ES-I3 (cell line): Measurements from ENCODE around the gene DIP2C.
"Not testable (repeated sequence)": the region's sequence is repeated elsewhere in the genome, so short reads cannot be mapped to it uniquely, and the experiment has no call there.

ENCODE experiments used
- H3K36me3 ChIP-seq: 2 replicates; pipeline ENCODE4 v1.6.1; 2013; ENCODE audit warnings: mild to moderate bottlenecking, low read length, control low read depth, moderate library complexity; ENCODE audit not compliant: insufficient read depth
- H3K4me1 ChIP-seq: 2 replicates; pipeline ENCODE4 v1.6.1; 2013; ENCODE audit warnings: mild to moderate bottlenecking, control low read depth, low read length; ENCODE audit not compliant: insufficient read depth
- H3K9ac ChIP-seq: 2 replicates; pipeline ENCODE4 v1.6.1; 2013; ENCODE audit warnings: low read depth, mild to moderate bottlenecking, low read length, moderate library complexity
- H3K9me3 ChIP-seq: 2 replicates; pipeline ENCODE4 v1.6.1; 2013; ENCODE audit warnings: mild to moderate bottlenecking, low read length, moderate library complexity; ENCODE audit not compliant: control insufficient read depth, insufficient read depth

The DIP2C gene

GRCh38 chr10:640673-641045 is 48.8 kb downstream of the DIP2C start:
- H3K36me3 ChIP-seq, result no peaks in the 10 kb centered on the region
- H3K9ac ChIP-seq, result no peak overlapping the region
- no peaks in the 10 kb centered on the region for H3K4me1 ChIP-seq
- no peaks in the 10 kb centered on the region for H3K9me3 ChIP-seq

GRCh38 chr10:639751-640672 is 49.5 kb downstream of the DIP2C start:
- H3K9me3 ChIP-seq, result no peaks in the 10 kb centered on the region
- no peak overlapping the region for H3K9ac ChIP-seq
- no peaks in the 10 kb centered on the region for H3K36me3 ChIP-seq
- no peaks in the 10 kb centered on the region for H3K4me1 ChIP-seq

- no peaks in the 10 kb centered on the region for H3K36me3 ChIP-seq
- H3K9me3 ChIP-seq, result no peaks in the 10 kb centered on the region
- no peak overlapping the region for H3K9ac ChIP-seq
- no peaks in the 10 kb centered on the region for H3K4me1 ChIP-seq
These were observed 50.3 kb downstream of the DIP2C start for GRCh38 chr10:639001-639750.

- Histone ChIP-seq H3K36me3 (no peaks in the 10 kb centered on the region), H3K9me3 (no peaks in the 10 kb centered on the region), H3K4me1 (no peaks in the 10 kb centered on the region), H3K9ac (no peak overlapping the region)
These were observed 51.7 kb downstream of the DIP2C start for GRCh38 chr10:637771-638195.

- no peaks in the 10 kb centered on the region for H3K4me1 ChIP-seq
- no peaks in the 10 kb centered on the region for H3K9me3 ChIP-seq
- no peaks in the 10 kb centered on the region for H3K36me3 ChIP-seq
- H3K9ac ChIP-seq, result no peak overlapping the region
These were observed 52.2 kb downstream of the DIP2C start for GRCh38 chr10:637221-637620.

GRCh38 chr10:636769-637168 is 52.7 kb downstream of the DIP2C start:
- H3K9ac ChIP-seq, result no peak overlapping the region
- H3K36me3 ChIP-seq, result no peaks in the 10 kb centered on the region
- H3K4me1 ChIP-seq, result no peaks in the 10 kb centered on the region
- no peaks in the 10 kb centered on the region for H3K9me3 ChIP-seq

- Histone ChIP-seq H3K4me1 (no peaks in the 10 kb centered on the region), H3K36me3 (no peaks in the 10 kb centered on the region), H3K9ac (no peak overlapping the region), H3K9me3 (no peaks in the 10 kb centered on the region)
These were observed 53.3 kb downstream of the DIP2C start for GRCh38 chr10:636016-636730.

- H3K4me1 ChIP-seq, result no peaks in the 10 kb centered on the region
- H3K9ac ChIP-seq, result no peak overlapping the region
- H3K9me3 ChIP-seq, result no peaks in the 10 kb centered on the region
- no peaks in the 10 kb centered on the region for H3K36me3 ChIP-seq
These were observed 54.2 kb downstream of the DIP2C start for GRCh38 chr10:635088-635861.

- H3K9ac ChIP-seq, result no peak overlapping the region
These were observed 55.2 kb downstream of the DIP2C start for GRCh38 chr10:634256-634655.

GRCh38 chr10:633279-634245 is 55.9 kb downstream of the DIP2C start:
- H3K36me3 ChIP-seq, result no peaks in the 10 kb centered on the region
- H3K4me1 ChIP-seq, result no peaks in the 10 kb centered on the region
- H3K9ac ChIP-seq, result no peak overlapping the region
- no peaks in the 10 kb centered on the region for H3K9me3 ChIP-seq

More at GRCh38 chr10:634256-634655, 55.2 kb downstream of the DIP2C start:
- H3K36me3 ChIP-seq, result no peaks in the 10 kb centered on the region
- no peaks in the 10 kb centered on the region for H3K9me3 ChIP-seq
- no peaks in the 10 kb centered on the region for H3K4me1 ChIP-seq

- not testable (repeated sequence) for H3K9me3 ChIP-seq, H3K4me1 ChIP-seq, H3K36me3 ChIP-seq, H3K9ac ChIP-seq
These were observed 56.7 kb downstream of the DIP2C start for GRCh38 chr10:632807-633177.

- H3K9ac ChIP-seq, H3K9me3 ChIP-seq, H3K4me1 ChIP-seq, H3K36me3 ChIP-seq: not testable (repeated sequence)
These were observed 57.2 kb downstream of the DIP2C start for GRCh38 chr10:632155-632806.

GRCh38 chr10:631266-631665 is 58.2 kb downstream of the DIP2C start:
- Histone ChIP-seq H3K9me3 (no peaks in the 10 kb centered on the region), H3K9ac (no peak overlapping the region), H3K36me3 (no peaks in the 10 kb centered on the region), H3K4me1 (no peaks in the 10 kb centered on the region)
